ENCODE measurements around the gene KANK4.

- TF ChIP-seq EZH2 (IDR thresholded peaks at IDR 0.05; ENCODE audit: low read length, missing control alignments) = no peak
- TF ChIP-seq CTCF (conservative IDR thresholded peaks at IDR 0.05 in 1 of 2, IDR thresholded peaks at IDR 0.05 in 1 of 2; ENCODE audit: low read depth in 1 of 2, low read length in 2 of 2) = no peak
Observed at GRCh38 chr1:62318320-62318755, 896 bp downstream of the KANK4 start.

All from fibroblast of lung (primary cell).